Thyroid gland (tissue), 4 donors: ENCODE measurements around the gene PPP1R12A. TPM values are rescaled to one million over a fixed set of nuclear protein-coding genes. Genes with fewer than 3 reads are reported as not detected.
"Not testable (repeated sequence)": the region's sequence is repeated elsewhere in the genome, so short reads cannot be mapped to it uniquely, and the experiment has no call there.

Source experiments
- DNase-seq, 2 donors: peaks; one replicate each; pipeline ENCODE4 v3.0.0-alpha.2; 2019
- H3K27ac ChIP-seq, 3 donors: fragments of 200-600 bp; sonication (generic); 1 replicate in 2 of 3; 2 replicates in 1 of 3; pipeline ENCODE4 v1.5.1; 2016 to 2019; ENCODE audit warnings: mild to moderate bottlenecking in 1 of 3, moderate library complexity in 1 of 3
- H3K27me3 ChIP-seq: fragments of 200-600 bp; sonication (generic); one replicate; pipeline ENCODE4 v1.5.1; 2019
- H3K36me3 ChIP-seq, 2 donors: fragments of 200-600 bp; sonication (generic); one replicate each; pipeline ENCODE4 v1.5.1; 2016 to 2019
- H3K4me1 ChIP-seq, 2 donors: fragments of 200-600 bp; sonication (generic); one replicate each; pipeline ENCODE4 v1.5.1; 2017 to 2019
- H3K4me3 ChIP-seq, 3 donors: fragments of 200-600 bp; sonication (generic); replicated peaks in 1 of 3; 1 replicate in 2 of 3; 2 replicates in 1 of 3; pipeline ENCODE4 v1.5.1; 2016; ENCODE audit warnings: mild to moderate bottlenecking in 1 of 3
- H3K9me3 ChIP-seq: fragments of 200-600 bp; sonication (generic); one replicate; pipeline ENCODE4 v1.5.1; 2017
- CTCF ChIP-seq, 6 experiments: fragments of 200-600 bp in 3 of 6; fragments of 450-650 bp in 3 of 6; sonication (generic) in 3 of 6; IDR thresholded peaks; one replicate each; pipeline ENCODE4 v1.5.1; 2016 to 2019; ENCODE audit warnings: antibody characterized with exemption in 6 of 6, mild to moderate bottlenecking in 2 of 6, inconsistent platforms in 1 of 6, moderate library complexity in 1 of 6
- POLR2A ChIP-seq, 2 donors: fragments of 450-650 bp; IDR thresholded peaks; one replicate each; pipeline ENCODE4 v1.6.1; 2017; ENCODE audit warnings: antibody characterized with exemption in 2 of 2, mild to moderate bottlenecking in 2 of 2, moderate library complexity in 1 of 2
- WGBS, 2 donors: methylation state at CpG; one replicate each; pipeline ENCODE4 v1.1.5; 2017; 5-methylcytosine and 5-hydroxymethylcytosine counted together
- intact Hi-C: fragments of 100-400 bp; cut with DNase I; formaldehyde crosslinking; loops from one replicate; pipeline ENCODE4 v1.15.1; 2023
- total RNA-seq, 4 donors: library from RNA; depleted of rRNA; stranded (reverse); fragments of >200 nt; gene quantifications; one replicate each; pipeline ENCODE4 v1.2.3, GENCODE V29; 2016

The PPP1R12A gene
- total RNA-seq, 4 donors from 2014 or later = 90.0 to 128 (median 100) TPM

- no peak for TF ChIP-seq POLR2A (IDR thresholded peaks at IDR 0.05)
- TF ChIP-seq CTCF (IDR thresholded peaks at IDR 0.05) = no peak
- peaks cover 0 to 6% of the 10 kb centered on the region in 2 donors for H3K4me1 ChIP-seq
- no peak overlapping the region for H3K4me3 ChIP-seq
- H3K36me3 ChIP-seq = peaks cover 0 to 7% of the 10 kb centered on the region in 2 donors
- DNase-seq = no peak
- H3K27me3 ChIP-seq = no peaks in the 10 kb centered on the region
- 52 to 55% methylated on average over 3 of the region's 3 CpGs for WGBS, 2 donors
- intact Hi-C loops = no loop called here
- peak overlapping the region in 2 of 3 donors; percentile 42 to 47 for H3K27ac ChIP-seq
- no peaks in the 10 kb centered on the region for H3K9me3 ChIP-seq
Measured at GRCh38 chr12:79818856-79819255, 116.0 kb downstream of the PPP1R12A start.

GRCh38 chr12:79784366-79785065, 150.4 kb downstream of the PPP1R12A start:
- H3K4me1 ChIP-seq, H3K4me3 ChIP-seq, DNase-seq, H3K27ac ChIP-seq, H3K9me3 ChIP-seq, H3K36me3 ChIP-seq, H3K27me3 ChIP-seq, intact Hi-C loops: not testable (repeated sequence)
- WGBS, 2 donors = 97 to 98% methylated on average over 10 of the region's 10 CpGs

GRCh38 chr12:79782172-79782900, 152.6 kb downstream of the PPP1R12A start:
- peak overlapping the region in 2 of 3 donors; percentile 31 to 58 for H3K27ac ChIP-seq
- H3K36me3 ChIP-seq = peaks cover 0 to 7% of the 10 kb centered on the region in 2 donors
- intact Hi-C loops = no loop called here
- no peaks in the 10 kb centered on the region for H3K9me3 ChIP-seq
- no peak for DNase-seq
- no peak for TF ChIP-seq POLR2A (IDR thresholded peaks at IDR 0.05)
- TF ChIP-seq CTCF (IDR thresholded peaks at IDR 0.05) = no peak
- no peak overlapping the region for H3K4me3 ChIP-seq
- H3K4me1 ChIP-seq = peaks cover 6 to 7% of the 10 kb centered on the region in 2 donors
- H3K27me3 ChIP-seq = no peaks in the 10 kb centered on the region

GRCh38 chr12:79778802-79779448, 156.0 kb downstream of the PPP1R12A start:
- Histone ChIP-seq H3K9me3 (no peaks in the 10 kb centered on the region), H3K4me3 (no peak overlapping the region), H3K27me3 (no peaks in the 10 kb centered on the region), H3K4me1 (peaks cover 6 to 15% of the 10 kb centered on the region in 2 donors), H3K36me3 (no peaks in the 10 kb centered on the region), H3K27ac (no peak overlapping the region)
- intact Hi-C loops = no loop called here
- 88 to 95% methylated on average over 3 of the region's 3 CpGs for WGBS, 2 donors
- TF ChIP-seq CTCF (IDR thresholded peaks at IDR 0.05) (no peak), POLR2A (IDR thresholded peaks at IDR 0.05) (no peak)
- DNase-seq = no peak

GRCh38 chr12:79776111-79776510, 158.8 kb downstream of the PPP1R12A start:
- 77 to 85% methylated on average over 1 of the region's 1 CpG for WGBS, 2 donors
- TF ChIP-seq POLR2A (IDR thresholded peaks at IDR 0.05) (no peak), CTCF (IDR thresholded peaks at IDR 0.05) (no peak)
- Histone ChIP-seq H3K27ac (peak overlapping the region; percentile 26 to 59 (median 37)), H3K36me3 (no peaks in the 10 kb centered on the region), H3K27me3 (no peaks in the 10 kb centered on the region), H3K4me1 (peaks cover 0 to 8% of the 10 kb centered on the region in 2 donors), H3K9me3 (no peaks in the 10 kb centered on the region), H3K4me3 (no peak overlapping the region)
- intact Hi-C loops = no loop called here
- no peak for DNase-seq
